ENCODE data around the gene FAM170B.

The FAM170B gene

DNA sequence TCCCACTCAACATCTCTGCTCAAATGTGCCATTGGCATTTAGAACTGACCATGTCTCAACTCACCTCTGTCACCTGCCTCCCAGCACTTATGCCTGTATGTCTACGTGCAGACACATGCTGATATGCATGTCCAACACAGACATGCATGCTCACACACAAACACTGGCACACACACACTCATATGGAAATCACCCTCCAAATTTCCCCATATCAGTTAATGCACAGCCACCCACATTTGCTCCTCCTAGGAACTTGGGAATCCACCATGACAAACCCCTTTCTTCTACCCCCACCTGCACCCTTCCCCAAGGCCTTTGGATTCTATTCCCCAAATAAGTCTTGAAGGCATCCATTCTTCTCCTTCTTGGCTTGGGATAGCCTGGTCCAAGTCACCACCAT lies 4.4 kb downstream of the FAM170B start:
- H3K9me3 Mint-ChIP-seq: peaks cover 5% of the 10 kb centered on the region
- no peak overlapping the region for H3K4me3 Mint-ChIP-seq
- H3K27ac Mint-ChIP-seq: no peak overlapping the region
- peaks cover 24% of the 10 kb centered on the region for H3K27me3 Mint-ChIP-seq
- H3K36me3 Mint-ChIP-seq (ENCODE audit: low read depth): no peaks in the 10 kb centered on the region
- peaks cover under 1% of the 10 kb centered on the region for H3K4me1 Mint-ChIP-seq (ENCODE audit: low read depth)

DNA sequence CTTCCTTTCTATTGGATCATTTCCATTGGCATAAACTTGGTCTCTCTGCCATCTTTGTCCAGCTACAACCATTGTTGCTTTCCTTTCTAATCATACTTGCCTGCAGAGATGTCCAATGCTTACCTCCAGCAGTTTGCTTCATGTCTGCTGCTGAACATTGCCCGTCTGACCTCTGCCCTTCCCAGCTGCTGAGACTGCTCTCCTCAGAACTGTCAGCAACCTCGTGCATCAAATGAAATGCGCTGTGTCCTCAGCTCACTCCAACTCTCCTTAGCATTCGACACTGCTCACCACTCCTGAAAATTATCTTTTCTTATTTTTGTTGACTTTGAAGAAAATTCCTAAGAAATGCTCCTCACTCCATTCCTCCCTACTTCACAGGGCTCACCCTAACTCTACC lies 5.0 kb downstream of the FAM170B start:
- Mint-ChIP-seq H3K36me3 (ENCODE audit: low read depth) (no peaks in the 10 kb centered on the region), H3K9me3 (peaks cover 5% of the 10 kb centered on the region), H3K27ac (no peak overlapping the region), H3K27me3 (peaks cover 19% of the 10 kb centered on the region), H3K4me1 (ENCODE audit: low read depth) (no peaks in the 10 kb centered on the region), H3K4me3 (no peak overlapping the region)

- H3K4me3 Mint-ChIP-seq: no peak overlapping the region
- no peaks in the 10 kb centered on the region for H3K36me3 Mint-ChIP-seq (ENCODE audit: low read depth)
- H3K27ac Mint-ChIP-seq: no peak overlapping the region
- H3K9me3 Mint-ChIP-seq: peaks cover 4% of the 10 kb centered on the region
- H3K27me3 Mint-ChIP-seq: peaks cover 16% of the 10 kb centered on the region
- no peaks in the 10 kb centered on the region for H3K4me1 Mint-ChIP-seq (ENCODE audit: low read depth)
Measured at GRCh38 chr10:49123981-49124950, 9.6 kb downstream of the FAM170B start.

- no peaks in the 10 kb centered on the region for H3K36me3 Mint-ChIP-seq (ENCODE audit: low read depth)
Measured at GRCh38 chr10:49120911-49121310, 12.9 kb downstream of the FAM170B start.

GRCh38 chr10:49119746-49120145 lies 14.1 kb downstream of the FAM170B start:
- Mint-ChIP-seq H3K9me3 (no peaks in the 10 kb centered on the region), H3K27me3 (peaks cover 19% of the 10 kb centered on the region), H3K4me3 (no peak overlapping the region), H3K27ac (no peak overlapping the region), H3K36me3 (ENCODE audit: low read depth) (no peaks in the 10 kb centered on the region), H3K4me1 (ENCODE audit: low read depth) (peaks cover 2% of the 10 kb centered on the region)

More at GRCh38 chr10:49120911-49121310, 12.9 kb downstream of the FAM170B start:
- Mint-ChIP-seq H3K4me3 (no peak overlapping the region), H3K27ac (no peak overlapping the region), H3K27me3 (peaks cover 16% of the 10 kb centered on the region), H3K9me3 (no peaks in the 10 kb centered on the region), H3K4me1 (ENCODE audit: low read depth) (no peaks in the 10 kb centered on the region)

GRCh38 chr10:49118430-49119074 lies 15.3 kb downstream of the FAM170B start:
- Mint-ChIP-seq H3K27ac (no peak overlapping the region), H3K27me3 (peaks cover 28% of the 10 kb centered on the region), H3K36me3 (ENCODE audit: low read depth) (no peaks in the 10 kb centered on the region), H3K9me3 (no peaks in the 10 kb centered on the region), H3K4me1 (ENCODE audit: low read depth) (peaks cover 7% of the 10 kb centered on the region), H3K4me3 (no peak overlapping the region)

- Mint-ChIP-seq H3K27me3 (peaks cover 25% of the 10 kb centered on the region), H3K4me1 (ENCODE audit: low read depth) (peaks cover 7% of the 10 kb centered on the region), H3K9me3 (no peaks in the 10 kb centered on the region), H3K36me3 (ENCODE audit: low read depth) (no peaks in the 10 kb centered on the region), H3K27ac (no peak overlapping the region), H3K4me3 (no peak overlapping the region)
Measured at GRCh38 chr10:49117376-49118070, 16.3 kb downstream of the FAM170B start.

DNA sequence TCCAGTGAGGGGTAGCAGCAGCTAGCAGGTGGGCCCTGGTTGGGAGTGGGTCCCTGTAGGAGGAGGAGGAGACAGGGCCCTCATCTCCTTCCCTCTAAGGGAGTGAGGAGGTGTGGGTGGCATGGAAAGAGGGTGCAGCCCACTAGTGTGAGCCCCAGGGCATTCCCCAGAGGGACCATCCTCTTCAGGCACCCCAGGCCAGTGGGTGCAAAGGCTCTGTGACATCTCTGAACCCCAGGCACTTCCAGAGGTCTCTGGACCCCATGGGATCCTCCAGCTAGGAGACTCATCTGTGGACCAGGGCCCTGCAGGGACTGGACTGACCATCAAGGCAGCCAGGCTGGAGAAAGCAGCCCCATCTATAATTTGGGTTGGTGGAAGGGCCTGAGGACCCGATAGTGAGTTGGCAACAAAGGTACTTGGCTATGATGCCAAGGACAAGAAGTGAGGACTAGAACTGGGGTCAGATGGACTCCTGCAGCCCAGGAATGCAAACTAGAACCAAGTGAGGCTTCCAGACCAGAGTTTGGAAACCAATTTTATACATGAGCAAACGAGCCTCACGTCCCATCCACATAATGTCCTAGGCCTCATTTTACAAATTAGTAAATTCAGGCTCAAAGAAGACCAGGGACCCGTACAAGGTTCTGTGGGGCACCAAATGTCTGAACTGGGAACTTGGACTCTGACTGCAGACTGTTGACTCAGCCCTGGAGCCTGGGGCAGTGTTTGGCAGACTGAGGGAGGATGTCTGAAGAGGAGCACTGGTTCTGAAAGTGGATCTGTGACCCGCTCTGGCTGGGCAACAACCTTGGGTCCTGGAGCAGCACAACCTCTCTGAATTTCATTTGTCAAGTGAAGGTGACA lies 17.1 kb downstream of the FAM170B start:
- no peak overlapping the region for H3K27ac Mint-ChIP-seq
- H3K4me1 Mint-ChIP-seq (ENCODE audit: low read depth): peaks cover 7% of the 10 kb centered on the region
- no peak overlapping the region for H3K4me3 Mint-ChIP-seq
- peaks cover 25% of the 10 kb centered on the region for H3K27me3 Mint-ChIP-seq
- no peaks in the 10 kb centered on the region for H3K9me3 Mint-ChIP-seq
- no peaks in the 10 kb centered on the region for H3K36me3 Mint-ChIP-seq (ENCODE audit: low read depth)

GRCh38 chr10:49115796-49116508 lies 17.9 kb downstream of the FAM170B start:
- peaks cover 7% of the 10 kb centered on the region for H3K4me1 Mint-ChIP-seq (ENCODE audit: low read depth)

DNA sequence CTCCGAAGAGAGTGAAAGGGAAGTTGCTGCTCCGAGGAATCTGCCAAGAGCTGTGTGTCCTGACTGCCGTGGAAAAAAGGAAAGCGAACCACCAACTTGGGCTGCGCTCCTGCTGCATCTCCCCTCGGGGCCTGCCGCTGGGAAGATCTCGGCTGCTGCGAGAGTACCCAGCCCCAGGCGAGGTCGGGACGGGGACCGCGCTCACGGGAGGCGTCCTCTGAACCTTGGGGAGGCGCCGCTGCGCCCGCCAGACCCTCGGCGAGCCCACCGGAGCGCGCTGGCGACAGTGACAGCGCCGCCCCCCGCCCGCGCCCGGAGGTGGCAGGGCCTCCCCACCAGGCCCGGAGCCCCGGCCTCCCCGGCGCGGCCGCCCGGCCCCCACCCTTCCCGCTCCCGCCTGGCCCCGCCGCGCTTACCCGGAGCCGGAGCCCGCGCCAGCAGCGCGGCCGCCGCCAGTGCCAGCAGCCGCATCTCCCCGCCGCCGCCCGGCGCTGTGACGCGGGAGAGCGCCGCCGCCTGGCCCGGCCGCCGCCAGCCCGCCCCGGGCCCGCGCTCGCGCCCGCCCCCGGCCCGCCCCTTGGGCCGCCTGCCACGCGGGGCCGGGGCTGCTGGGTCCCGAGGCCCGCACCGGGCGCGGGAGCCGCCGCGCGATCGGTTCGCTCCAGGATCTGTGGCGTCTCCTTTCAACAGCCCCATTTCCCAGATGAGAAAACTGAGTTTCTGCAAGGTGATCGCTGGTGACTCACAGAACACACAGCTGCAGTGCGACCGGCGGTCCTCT lies 18.6 kb downstream of the FAM170B start, which contains the start of gene VSTM4:
Gene VSTM4 (minus strand): TSS at position 508 of the 781 bp plus-strand sequence. CDS start 37 bp downstream, at position 471.
- Mint-ChIP-seq H3K36me3 (ENCODE audit: low read depth) (no peaks in the 10 kb centered on the region), H3K4me1 (ENCODE audit: low read depth) (peaks cover 7% of the 10 kb centered on the region), H3K4me3 (peak within 1 kb of the TSS; percentile 61), H3K27ac (no peak within 1 kb of the TSS), H3K9me3 (no peaks in the 10 kb centered on the region), H3K27me3 (peaks cover 25% of the 10 kb centered on the region)

More at GRCh38 chr10:49115796-49116508, 17.9 kb downstream of the FAM170B start:
- Mint-ChIP-seq H3K9me3 (no peaks in the 10 kb centered on the region), H3K27me3 (peaks cover 25% of the 10 kb centered on the region), H3K27ac (no peak overlapping the region), H3K36me3 (ENCODE audit: low read depth) (no peaks in the 10 kb centered on the region), H3K4me3 (no peak overlapping the region)

DNA sequence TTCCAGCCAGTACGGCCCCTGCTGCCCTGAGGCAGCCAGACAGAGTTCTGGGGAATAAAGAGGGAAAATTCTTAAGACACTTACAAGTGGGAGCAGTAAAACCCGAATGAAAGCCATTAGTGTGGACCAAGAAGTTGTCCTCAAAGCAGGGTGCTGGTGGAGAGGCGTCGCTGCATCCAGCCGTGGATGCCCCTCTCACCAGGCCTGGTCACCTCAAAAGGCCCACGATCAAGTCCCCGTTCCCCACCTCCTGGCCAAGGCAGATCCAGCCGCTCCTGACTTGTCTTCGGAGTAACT lies 19.2 kb downstream of the FAM170B start:
- Mint-ChIP-seq H3K4me3 (peak overlapping the region; percentile 61), H3K4me1 (ENCODE audit: low read depth) (peaks cover 7% of the 10 kb centered on the region), H3K27me3 (peaks cover 25% of the 10 kb centered on the region), H3K36me3 (ENCODE audit: low read depth) (no peaks in the 10 kb centered on the region), H3K27ac (no peak overlapping the region), H3K9me3 (no peaks in the 10 kb centered on the region)

DNA sequence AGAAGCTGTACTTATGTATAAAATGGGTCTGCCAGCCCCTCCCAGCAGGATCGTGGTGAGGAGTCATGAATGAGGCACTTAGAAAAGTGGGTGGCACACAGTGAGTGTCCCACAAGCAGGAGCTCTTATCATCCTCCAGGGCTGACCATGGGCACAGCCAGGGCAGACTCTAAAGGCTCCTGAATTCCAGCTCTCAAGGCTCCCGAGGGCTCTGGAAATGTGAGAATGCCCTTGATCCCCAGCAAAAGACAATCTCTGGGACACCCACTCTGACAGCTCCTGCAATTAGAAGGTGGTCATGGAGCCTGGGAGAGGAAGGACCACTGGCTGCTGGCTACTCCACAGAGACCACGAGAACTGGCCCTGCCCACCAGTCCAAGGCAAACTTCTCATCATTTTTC lies 20.1 kb downstream of the FAM170B start:
- Mint-ChIP-seq H3K9me3 (no peaks in the 10 kb centered on the region), H3K27ac (no peak overlapping the region), H3K4me1 (ENCODE audit: low read depth) (peaks cover 7% of the 10 kb centered on the region), H3K4me3 (no peak overlapping the region), H3K36me3 (ENCODE audit: low read depth) (no peaks in the 10 kb centered on the region), H3K27me3 (peaks cover 28% of the 10 kb centered on the region)

GRCh38 chr10:49112851-49113250 lies 21.0 kb downstream of the FAM170B start:
- no peak overlapping the region for H3K4me3 Mint-ChIP-seq
- H3K27ac Mint-ChIP-seq: no peak overlapping the region
- H3K36me3 Mint-ChIP-seq (ENCODE audit: low read depth): no peaks in the 10 kb centered on the region
- H3K27me3 Mint-ChIP-seq: peaks cover 21% of the 10 kb centered on the region
- peaks cover 7% of the 10 kb centered on the region for H3K4me1 Mint-ChIP-seq (ENCODE audit: low read depth)
- no peaks in the 10 kb centered on the region for H3K9me3 Mint-ChIP-seq

Measured in stimulated activated naive CD8-positive, alpha-beta T cell treated with anti-CD3 and anti-CD28 coated beads, Interleukin-15, Interleukin-2, amounts not matched to agents 100 ng/mL and 50 ng/mL, for 24 hours (primary cell).